ENCODE data around the gene DKKL1. TPM values are rescaled to one million over a fixed set of nuclear protein-coding genes. Genes with fewer than 3 reads are reported as not detected.
A peak's percentile ranks its signal among the peaks of the same experiment; 100 is the strongest.

The DKKL1 gene
- total RNA-seq, 1 donor from 2014 or later = not detected

DNA sequence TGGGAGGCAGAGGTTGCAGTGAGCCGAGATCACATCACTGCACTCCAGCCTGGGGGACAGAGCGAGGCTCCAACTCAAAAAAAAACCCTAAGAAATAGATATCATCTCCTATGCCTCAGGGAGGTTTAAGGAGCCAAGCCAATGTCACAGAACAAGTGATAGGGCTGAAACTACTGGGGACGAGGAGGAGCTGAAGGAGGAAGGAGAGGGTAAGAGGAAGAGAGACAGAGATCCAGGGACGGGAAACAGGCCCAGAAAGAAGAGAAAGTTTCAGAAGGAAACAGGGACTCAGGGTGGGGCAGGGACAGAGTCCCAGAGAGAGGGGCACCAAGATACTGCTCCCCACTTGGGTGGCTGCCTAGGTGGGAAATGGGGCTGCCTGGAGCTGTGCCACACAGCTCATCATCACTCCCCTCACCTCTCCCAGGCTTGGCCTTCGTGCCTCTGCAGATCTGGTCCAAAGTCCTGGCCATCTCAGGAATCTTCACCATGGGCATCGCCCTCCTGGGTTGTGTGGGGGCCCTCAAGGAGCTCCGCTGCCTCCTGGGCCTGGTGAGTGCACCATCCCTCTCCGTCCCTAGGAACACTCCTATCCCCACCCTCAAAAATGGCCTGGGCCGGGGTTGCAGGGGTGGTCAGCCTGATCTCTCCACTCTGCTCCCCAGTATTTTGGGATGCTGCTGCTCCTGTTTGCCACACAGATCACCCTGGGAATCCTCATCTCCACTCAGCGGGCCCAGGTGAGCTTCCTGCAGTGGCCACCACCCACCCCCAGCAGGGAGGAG is 27.0 kb upstream of the DKKL1 start:
- intact Hi-C loops (cut with DNase I) = loop anchor here (10.0 kb wide), 1 partner anchor 112 kb away; no protein-coding TSS in a partner anchor
- DNase-seq (ENCODE audit: missing footprints) (no peak), ATAC-seq (no peak)

DNA sequence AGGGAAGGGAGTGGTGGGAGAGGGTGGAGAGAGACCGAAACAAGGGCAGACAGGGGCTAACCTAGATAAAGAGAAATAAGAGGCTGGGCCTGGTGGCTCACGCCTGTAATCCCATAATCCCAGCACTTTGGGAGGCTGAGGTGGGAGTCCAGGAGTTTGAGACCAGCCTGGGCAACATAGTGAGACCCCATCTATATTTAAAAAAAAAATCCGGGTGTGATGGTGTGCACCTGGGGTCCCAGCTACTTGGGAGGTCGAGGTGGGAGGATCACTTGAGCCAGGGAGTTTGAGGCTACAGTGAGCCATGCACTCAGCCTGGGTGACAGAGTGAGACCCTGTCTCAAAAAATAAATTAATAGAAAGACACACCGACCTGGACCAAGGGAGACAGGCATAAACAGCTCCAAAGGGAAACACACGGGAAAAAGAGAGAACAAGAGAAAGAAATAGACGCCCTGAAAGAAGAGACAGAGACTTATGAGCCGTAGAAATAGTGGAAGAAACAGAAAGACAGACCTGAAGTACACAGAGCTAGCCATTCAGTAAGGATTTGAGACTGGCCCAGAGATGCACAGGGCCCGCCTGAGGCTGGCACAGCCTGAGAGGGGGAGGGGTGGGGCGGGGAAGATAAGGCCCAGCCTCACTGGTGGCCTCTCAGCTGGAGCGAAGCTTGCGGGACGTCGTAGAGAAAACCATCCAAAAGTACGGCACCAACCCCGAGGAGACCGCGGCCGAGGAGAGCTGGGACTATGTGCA is 26.2 kb upstream of the DKKL1 start:
- DNase-seq (ENCODE audit: missing footprints) (no peak), ATAC-seq (no peak)
- intact Hi-C loops (cut with DNase I) = loop anchor here (10.0 kb wide), 1 partner anchor 113 kb away; no protein-coding TSS in a partner anchor

DNA sequence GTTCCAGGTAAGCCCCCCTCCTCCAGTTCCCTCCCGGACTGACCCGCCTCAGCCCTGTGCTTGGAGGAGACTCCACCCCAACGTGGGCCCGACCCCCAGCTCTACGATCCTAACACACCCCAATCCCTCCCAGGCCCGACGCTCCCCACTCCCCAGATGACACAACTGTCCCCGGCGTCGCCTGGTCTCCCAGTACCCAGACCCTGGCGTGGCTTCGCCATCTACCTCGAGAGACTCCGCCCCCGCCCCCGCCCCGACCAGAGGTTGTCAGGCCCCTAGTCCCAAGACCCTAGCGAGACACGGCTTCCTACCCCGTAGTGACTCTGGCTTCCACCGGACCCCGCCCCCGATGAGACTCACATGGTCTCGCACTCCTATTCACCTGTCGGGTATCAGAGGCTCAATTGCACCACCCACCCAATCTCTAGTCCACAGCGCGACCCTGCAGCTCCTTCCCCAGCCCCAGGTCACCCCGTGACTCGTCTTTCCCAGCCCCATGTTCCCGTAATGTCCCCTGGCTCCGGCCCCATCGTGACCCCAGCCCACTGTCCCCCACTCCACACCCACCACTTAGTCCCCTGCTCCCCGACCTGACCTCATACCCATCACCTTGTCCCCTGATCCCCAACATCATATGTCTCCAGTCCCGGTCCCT is 25.5 kb upstream of the DKKL1 start:
- no peak for DNase-seq (ENCODE audit: missing footprints)
- intact Hi-C loops (cut with DNase I) = loop anchor here (10.0 kb wide), 1 partner anchor 113 kb away; no protein-coding TSS in a partner anchor
- ATAC-seq = no peak

DNA sequence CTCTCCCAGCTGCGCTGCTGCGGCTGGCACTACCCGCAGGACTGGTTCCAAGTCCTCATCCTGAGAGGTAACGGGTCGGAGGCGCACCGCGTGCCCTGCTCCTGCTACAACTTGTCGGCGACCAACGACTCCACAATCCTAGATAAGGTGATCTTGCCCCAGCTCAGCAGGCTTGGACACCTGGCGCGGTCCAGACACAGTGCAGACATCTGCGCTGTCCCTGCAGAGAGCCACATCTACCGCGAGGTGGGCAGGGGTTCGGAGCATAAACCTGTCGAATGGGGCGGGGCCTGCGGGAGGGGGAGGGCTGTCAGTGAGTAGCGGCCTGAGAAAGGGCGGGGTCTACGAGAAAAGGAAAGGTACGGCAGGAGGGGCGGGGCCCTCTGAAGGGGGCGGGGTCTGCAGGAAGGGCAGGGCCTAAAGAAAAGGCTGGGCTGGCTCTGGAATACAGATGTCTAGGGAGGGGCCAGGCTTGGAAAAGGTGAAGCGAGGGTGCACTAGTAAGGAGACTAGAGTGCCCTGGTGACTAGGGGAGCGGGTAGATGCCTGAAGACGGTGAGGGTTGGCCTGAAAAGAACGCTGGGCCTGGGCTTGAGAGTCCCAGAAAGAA is 24.9 kb upstream of the DKKL1 start:
- ATAC-seq (peak; percentile 58), DNase-seq (ENCODE audit: missing footprints) (peak; percentile 84)
- intact Hi-C loops (cut with DNase I) = loop anchor here (10.0 kb wide), 1 partner anchor 114 kb away; no protein-coding TSS in a partner anchor

DNA sequence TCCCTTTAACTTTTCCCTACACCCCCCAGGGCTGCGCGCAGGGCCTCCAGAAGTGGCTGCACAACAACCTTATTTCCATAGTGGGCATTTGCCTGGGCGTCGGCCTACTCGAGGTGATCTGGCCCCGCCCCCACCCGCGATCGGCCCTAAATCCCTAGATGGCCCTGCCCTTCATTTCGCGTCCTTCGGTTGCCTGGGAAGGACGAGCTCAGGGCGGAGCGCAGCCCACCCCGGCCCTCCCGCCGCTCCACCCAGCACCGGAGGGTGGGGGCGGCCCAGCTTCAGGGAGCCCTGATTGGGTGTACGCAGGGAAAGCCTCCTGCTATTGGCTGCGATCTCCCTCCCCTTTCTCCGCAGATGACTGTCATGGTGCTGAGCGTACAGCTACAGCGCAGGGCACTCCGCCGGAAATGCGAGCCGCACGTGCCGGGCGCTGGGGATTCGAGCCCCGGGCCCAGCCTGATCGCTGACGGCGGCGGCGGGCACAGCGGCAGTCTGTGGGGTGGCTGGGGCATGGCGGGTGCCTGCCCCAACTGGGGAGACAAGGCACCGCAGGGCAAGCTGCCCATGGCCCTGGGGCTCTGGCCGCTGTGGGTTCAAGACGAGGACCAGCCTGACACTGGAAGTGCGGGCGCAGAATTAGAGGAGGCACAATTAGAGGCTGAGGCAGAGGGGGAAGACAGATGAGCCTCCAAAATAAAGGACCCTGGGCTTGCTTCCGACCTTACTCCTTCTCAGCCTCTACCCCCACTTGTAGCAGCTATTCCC is 24.2 kb upstream of the DKKL1 start:
- intact Hi-C loops (cut with DNase I) = loop anchor here (10.0 kb wide), 1 partner anchor 115 kb away; no protein-coding TSS in a partner anchor
- DNase-seq (ENCODE audit: missing footprints) (peak; percentile 89), ATAC-seq (peak; percentile 97)

DNA sequence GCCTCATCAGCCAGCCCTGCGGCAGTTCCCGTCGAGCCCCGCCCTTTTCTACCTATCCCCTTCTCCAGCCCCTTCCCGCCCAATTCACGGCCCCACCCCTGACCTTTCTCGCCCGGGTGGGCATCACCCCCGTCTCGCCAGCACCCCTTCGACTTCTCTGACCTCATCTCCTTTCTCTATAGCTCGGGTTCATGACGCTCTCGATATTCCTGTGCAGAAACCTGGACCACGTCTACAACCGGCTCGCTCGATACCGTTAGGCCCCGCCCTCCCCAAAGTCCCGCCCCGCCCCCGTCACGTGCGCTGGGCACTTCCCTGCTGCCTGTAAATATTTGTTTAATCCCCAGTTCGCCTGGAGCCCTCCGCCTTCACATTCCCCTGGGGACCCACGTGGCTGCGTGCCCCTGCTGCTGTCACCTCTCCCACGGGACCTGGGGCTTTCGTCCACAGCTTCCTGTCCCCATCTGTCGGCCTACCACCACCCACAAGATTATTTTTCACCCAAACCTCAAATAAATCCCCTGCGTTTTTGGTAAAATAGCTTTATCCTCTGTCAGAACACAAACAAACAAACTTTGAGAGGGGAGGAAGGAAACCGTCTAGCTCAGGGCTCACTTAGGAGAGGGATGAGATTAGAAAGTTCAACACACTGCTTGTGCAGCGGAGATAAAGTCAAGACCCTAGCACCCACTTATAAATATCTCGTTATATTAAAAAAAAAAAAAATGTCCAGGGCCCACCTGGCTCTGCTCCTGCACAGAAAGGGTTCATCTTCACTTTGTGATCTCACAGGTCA is 23.4 kb upstream of the DKKL1 start:
- DNase-seq (ENCODE audit: missing footprints) (peak; percentile 77), ATAC-seq (peak; percentile 40)
- intact Hi-C loops (cut with DNase I) = no loop called here

DNA sequence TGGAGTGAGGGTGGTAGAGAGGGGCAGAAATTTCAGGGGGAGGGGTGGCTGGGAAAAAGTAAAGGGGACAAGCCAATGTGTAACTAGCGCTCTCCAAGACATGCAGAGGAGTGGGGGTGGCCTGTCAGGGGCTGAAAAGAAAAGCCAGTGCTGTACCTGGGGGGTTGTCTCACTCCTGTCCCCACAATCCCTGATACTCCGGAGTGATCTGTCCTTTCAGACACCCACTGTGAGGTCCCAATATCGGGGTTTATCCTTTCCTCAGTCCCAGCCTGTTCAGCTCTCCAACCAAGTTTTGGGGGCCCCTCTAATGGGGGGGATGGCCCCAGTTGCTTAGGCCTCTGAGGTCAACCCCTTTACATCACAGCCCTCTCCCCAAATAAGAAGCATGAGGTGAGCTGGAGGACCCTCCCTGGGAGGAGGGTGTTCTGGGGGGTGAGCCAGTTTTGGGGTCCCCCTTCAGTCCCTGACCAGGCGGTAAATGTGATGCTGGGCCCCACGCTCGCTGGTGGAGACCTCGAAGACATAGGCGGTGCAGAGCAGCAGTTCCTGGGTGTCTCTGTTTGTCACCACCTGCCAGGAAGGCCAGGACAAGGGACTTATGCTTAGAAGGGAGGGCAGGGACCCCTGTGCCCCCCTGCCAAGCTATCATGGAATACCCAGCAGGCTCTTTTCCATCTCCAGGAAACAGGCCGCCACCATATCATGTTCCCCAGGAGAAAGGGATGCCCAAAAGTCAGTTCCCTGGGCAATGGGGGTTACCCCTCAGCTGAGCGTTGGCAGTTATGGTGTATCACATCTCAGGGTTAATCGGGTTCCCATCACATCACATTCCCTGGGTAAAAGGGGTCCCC is 22.6 kb upstream of the DKKL1 start:
- intact Hi-C loops (cut with DNase I) = no loop called here

DNA sequence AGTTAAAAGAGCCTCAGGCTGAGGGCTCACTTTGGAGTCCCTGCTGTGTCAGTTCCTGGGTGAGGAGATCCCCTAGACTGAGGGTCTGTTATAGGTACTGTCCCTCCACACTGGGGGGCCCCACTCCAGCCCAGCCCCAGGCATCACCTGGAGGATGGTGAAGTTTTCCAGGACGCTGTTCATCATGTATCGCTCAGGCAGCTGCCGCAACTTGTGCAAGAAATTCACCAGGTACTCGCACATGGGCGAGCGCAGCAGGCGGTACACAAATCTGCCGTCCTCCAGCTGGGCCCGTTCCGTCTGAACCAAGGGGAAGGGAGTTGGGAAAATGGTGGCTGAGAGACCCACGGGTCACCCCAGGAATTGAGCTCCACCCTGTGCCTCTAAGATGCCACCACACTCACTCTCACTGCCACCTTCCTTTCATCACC is 21.4 kb upstream of the DKKL1 start:
- DNase-seq (ENCODE audit: missing footprints) = no peak
- intact Hi-C loops (cut with DNase I) = no loop called here

More for the DNA sequence above, 22.6 kb upstream of the DKKL1 start:
- DNase-seq (ENCODE audit: missing footprints) (no peak), ATAC-seq (no peak)

DNA sequence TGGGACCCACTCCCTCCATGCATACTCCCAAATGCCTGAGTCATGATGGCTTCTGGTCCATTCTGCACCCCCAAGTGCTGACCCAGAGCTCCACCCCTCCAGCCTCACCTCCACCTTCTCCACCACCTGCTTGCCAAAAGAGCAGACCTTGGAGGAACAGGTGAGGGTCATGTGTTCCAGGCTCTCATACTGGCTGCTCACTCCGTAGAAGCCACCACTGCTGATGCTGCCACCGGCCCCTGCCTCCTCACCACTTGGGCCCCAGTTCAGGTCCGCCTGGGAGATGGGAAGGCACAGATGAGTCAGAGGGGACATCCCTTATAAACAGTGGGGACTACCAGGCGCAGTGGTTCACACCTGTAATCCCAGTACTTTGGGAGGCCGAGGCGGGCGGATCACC is 20.6 kb upstream of the DKKL1 start:
- intact Hi-C loops (cut with DNase I) = no loop called here
- ATAC-seq (no peak), DNase-seq (ENCODE audit: missing footprints) (no peak)

More for the DNA sequence above, 21.4 kb upstream of the DKKL1 start:
- no peak for ATAC-seq

DNA sequence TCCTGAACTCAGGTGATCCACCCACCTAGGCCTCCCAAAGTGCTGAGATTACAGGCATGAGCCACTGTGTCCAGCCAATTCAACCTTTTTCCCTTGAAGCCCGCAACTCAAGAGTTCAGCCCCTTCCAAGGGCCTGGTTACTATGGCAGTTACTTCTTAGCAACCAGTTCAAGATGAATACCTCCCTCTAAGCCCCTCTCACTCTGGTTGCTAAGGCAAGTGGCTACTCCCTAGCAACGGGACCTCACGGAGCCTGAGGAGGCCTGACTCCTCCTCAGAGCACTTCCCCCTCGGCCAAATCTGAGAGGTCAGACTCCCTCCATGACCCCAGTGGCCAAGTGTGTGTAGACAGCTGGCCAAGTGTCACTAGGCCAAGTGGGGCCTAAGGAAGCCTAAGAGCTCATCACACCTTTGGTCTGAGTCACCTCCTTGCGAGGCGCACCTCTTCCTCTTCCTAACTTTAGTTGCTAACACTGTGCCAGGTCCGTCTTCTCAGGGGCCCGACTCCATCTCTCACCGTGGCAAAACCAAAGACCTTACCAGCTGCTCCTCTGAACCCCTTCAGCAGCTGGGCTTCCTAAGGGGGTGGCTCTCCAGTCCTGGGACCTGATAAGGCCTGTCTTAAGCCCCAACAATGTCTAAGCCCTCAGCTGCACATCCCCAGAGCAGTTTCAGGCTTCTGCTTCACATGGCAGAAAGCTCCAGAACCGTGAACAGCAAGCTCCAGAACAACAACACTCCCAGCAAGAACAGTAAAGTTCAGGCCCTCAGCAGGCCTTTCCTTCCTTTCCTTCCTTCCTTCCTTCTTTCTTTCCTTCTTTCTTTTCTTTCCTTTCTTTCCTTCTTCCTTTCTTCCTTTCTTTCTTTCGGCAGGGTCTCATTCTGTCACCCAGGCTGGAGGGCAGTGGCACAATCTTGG is 18.9 kb upstream of the DKKL1 start:
- DNase-seq (ENCODE audit: missing footprints) = no peak
- intact Hi-C loops (cut with DNase I) = no loop called here
- ATAC-seq = no peak

DNA sequence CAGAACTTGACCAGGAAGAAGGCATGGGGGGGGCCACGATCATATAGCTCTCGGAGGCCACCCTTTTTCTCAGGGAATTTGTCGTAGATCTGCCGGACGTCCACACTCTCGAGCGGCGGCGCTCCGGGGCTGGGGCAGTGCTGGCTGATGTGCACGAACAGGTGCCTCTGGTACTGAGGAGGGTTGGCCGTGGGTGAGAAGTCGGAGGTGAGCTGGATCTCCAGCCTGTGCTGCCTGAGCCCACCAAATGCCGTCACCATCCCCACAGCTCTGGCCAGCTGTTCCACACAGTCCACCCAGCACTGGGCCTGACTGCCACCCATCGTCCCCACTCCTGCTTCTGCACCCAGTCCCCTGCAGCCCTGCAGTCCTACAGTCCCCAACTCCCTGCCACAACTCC is 16.5 kb upstream of the DKKL1 start:
- DNase-seq (ENCODE audit: missing footprints) (no peak), ATAC-seq (no peak)
- intact Hi-C loops (cut with DNase I) = no loop called here

DNA sequence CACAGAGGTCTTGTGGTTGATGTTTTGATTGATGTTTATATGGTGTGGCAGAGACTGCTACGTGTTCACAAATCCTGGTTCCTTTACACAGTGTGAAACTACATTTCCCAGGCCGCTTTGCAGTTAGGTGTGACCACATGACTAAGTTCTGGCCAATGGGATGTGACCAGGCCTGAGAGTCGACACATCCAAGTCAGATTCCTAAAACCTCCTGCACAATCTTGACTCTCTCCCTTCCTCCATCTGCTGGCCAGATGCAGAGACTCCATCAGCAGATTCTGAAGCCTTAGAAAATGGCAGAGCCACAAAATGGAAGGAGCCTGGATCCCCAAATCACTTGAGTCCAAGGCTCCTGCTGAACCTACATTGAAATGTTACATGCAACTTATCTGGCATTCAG is 15.8 kb upstream of the DKKL1 start:
- ATAC-seq (peak; percentile 56), DNase-seq (ENCODE audit: missing footprints) (no peak)
- intact Hi-C loops (cut with DNase I) = no loop called here

DNA sequence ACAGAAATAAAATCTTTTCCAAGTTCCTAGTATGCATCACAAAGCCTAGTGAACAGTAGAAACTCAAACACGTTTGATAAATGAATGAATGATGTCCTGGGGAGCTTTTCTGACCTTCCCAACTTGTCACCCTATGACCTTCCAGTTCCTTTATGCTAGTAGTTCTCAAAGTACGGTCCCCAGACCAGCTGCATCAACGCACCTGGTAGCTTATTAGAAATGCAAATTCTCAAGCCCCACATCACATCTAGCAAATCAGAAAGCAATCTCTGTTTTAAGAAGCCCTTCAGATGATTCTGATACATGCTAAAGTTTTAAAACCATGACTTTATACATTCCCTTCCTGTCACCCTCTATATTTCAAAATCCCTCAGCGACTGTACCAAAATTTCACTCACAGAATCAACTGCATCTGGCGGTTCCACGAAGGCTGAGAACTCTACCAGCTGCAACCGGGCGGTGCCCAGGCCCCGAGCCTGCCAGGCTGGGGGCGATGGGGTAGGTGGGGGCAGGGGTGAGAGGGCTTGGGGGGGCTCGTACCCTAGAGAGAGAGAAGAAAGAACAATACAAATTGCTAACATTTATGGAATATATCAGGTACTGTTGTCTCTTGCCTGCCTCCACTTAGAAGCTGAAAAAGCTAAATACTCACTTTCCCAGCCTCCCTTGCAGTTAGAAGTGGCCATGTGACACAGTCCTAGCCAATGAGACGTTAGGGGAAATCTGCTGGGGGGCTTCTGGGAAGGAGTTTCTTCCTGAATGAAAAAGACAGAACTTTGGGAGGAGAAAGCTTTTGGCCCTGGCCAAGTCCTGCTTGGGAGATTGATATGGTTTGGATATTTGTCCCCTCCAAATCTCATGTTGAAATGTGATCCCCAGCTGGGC is 15.1 kb upstream of the DKKL1 start:
- ATAC-seq (no peak), DNase-seq (ENCODE audit: missing footprints) (no peak)
- intact Hi-C loops (cut with DNase I) = no loop called here

DNA sequence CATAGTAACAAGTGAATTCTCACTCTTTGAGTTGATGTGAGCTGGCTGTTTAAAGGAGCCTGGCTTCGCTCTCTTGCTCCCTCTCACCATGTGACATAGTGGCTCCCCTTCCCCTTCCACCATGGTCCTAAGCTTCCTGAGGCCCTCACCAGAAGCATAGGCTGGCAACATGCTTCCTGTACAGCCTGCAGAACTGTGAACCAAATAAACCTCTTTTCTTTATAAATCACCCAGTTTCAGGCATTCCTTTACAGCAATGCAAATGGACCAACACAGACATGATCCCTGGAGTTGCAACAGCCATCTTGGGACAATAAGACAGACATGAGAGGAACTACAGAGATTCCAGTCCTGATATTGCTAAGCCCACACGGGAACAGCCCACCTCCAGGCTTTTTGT is 14.1 kb upstream of the DKKL1 start:
- ATAC-seq (no peak), DNase-seq (ENCODE audit: missing footprints) (no peak)
- intact Hi-C loops (cut with DNase I) = no loop called here

DNA sequence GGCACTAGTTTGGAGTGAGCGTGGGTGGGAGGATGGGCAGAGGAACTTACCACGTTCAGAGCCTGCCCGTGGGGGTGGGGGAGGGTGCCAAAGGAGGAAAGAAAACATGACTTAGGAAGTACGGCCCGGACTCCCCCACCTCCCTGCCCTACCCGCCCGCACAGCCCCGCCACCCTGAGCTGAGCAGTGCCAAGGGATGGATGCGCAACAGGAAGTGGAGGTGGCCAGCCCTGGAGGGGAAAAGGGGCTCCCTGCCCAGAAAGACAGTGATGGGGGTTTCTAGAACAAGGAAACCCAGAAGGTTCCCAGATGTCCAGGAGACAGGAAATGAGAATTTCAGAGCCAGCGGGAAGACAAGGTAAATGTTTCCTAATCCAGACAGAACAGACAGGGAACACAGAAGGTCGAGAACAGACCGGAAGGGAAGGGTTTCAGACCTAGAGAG is 7.7 kb upstream of the DKKL1 start:
- intact Hi-C loops (cut with DNase I) = no loop called here
- ATAC-seq = no peak
- peak; percentile 74 for DNase-seq (ENCODE audit: missing footprints)
